NB4 (cell line): ENCODE data around the gene APOL2.

Source experiments
- DNase-seq: peaks from one replicate; pipeline ENCODE4 v3.0.0; 2010; ENCODE audit warnings: low read depth
- H3K4me3 ChIP-seq: one replicate; pipeline ENCODE4 v1.5.1; 2011; ENCODE audit warnings: mild to moderate bottlenecking, low read depth, low read length, moderate library complexity
- CTCF ChIP-seq: IDR thresholded peaks from one replicate; pipeline ENCODE4 v1.5.1; 2012; ENCODE audit warnings: low read depth, low read length
- MAX ChIP-seq: IDR thresholded peaks from 2 replicates; pipeline ENCODE4 v1.6.1; 2011; ENCODE audit warnings: low read depth, low read length
- MYC ChIP-seq: IDR thresholded peaks from 2 replicates; pipeline ENCODE4 v1.6.1; 2011; ENCODE audit warnings: low read depth, low read length
- POLR2A ChIP-seq: IDR thresholded peaks from 2 replicates; pipeline ENCODE4 v1.6.1; 2011; ENCODE audit warnings: mild to moderate bottlenecking; ENCODE audit not compliant: insufficient read length; ENCODE audit errors: extremely low read depth

APOL2 gene

GRCh38 chr22:36285545-36285944 lies 46.2 kb upstream of the APOL2 start:
- TF ChIP-seq CTCF: no peak
- no peak for TF ChIP-seq POLR2A
- no peak for TF ChIP-seq MAX
- no peak for TF ChIP-seq MYC
- DNase-seq: no peak
- no peak overlapping the region for H3K4me3 ChIP-seq

GRCh38 chr22:36285017-36285416 lies 45.7 kb upstream of the APOL2 start:
- no peak for DNase-seq
- no peak overlapping the region for H3K4me3 ChIP-seq

GRCh38 chr22:36284171-36284571 lies 44.8 kb upstream of the APOL2 start:
- DNase-seq: no peak
- TF ChIP-seq MAX (no peak), POLR2A (no peak), MYC (no peak), CTCF (no peak)
- H3K4me3 ChIP-seq: no peak overlapping the region

More at GRCh38 chr22:36285017-36285416, 45.7 kb upstream of the APOL2 start:
- TF ChIP-seq MYC (no peak), CTCF (no peak), MAX (no peak), POLR2A (no peak)

GRCh38 chr22:36282328-36282831 lies 43.1 kb upstream of the APOL2 start:
- DNase-seq: no peak
- no peak overlapping the region for H3K4me3 ChIP-seq
- no peak for TF ChIP-seq MYC
- TF ChIP-seq CTCF: no peak
- TF ChIP-seq POLR2A: no peak
- TF ChIP-seq MAX: no peak

GRCh38 chr22:36281781-36282327 lies 42.5 kb upstream of the APOL2 start:
- H3K4me3 ChIP-seq: no peak overlapping the region
- DNase-seq: no peak
- TF ChIP-seq MYC: no peak
- TF ChIP-seq CTCF: no peak
- no peak for TF ChIP-seq POLR2A
- no peak for TF ChIP-seq MAX
